HG02884 (cell line): Measurements from ENCODE around the gene ENAH.
"Not testable (repeated sequence)": the region's sequence is repeated elsewhere in the genome, so short reads cannot be mapped to it uniquely, and the experiment has no call there.

ENCODE experiments used
- ATAC-seq: cut with Tn5 transposase; IDR thresholded peaks from one replicate; pipeline ENCODE4 v1.9.1; 2021; ENCODE audit warnings: mild to moderate bottlenecking, moderate library complexity; ENCODE audit not compliant: unreplicated experiment

ENAH gene

GRCh38 chr1:225651376-225651871 is 1.5 kb downstream of the ENAH start:
- no peak for ATAC-seq

GRCh38 chr1:225650179-225650578 is 2.7 kb downstream of the ENAH start:
- no peak for ATAC-seq

- ATAC-seq: no peak
Measured at GRCh38 chr1:225645194-225645895, 7.6 kb downstream of the ENAH start.

GRCh38 chr1:225644666-225645065 is 8.3 kb downstream of the ENAH start:
- ATAC-seq: no peak

- ATAC-seq: no peak
Measured at GRCh38 chr1:225642177-225642576, 10.7 kb downstream of the ENAH start.

- no peak for ATAC-seq
Measured at GRCh38 chr1:225638853-225639252, 14.1 kb downstream of the ENAH start.

GRCh38 chr1:225637651-225638199 is 15.2 kb downstream of the ENAH start:
- no peak for ATAC-seq

GRCh38 chr1:225636992-225637391 is 15.9 kb downstream of the ENAH start:
- not testable (repeated sequence) for ATAC-seq

GRCh38 chr1:225635649-225636048 is 17.3 kb downstream of the ENAH start:
- no peak for ATAC-seq

GRCh38 chr1:225632836-225633235 is 20.1 kb downstream of the ENAH start:
- ATAC-seq: not testable (repeated sequence)

GRCh38 chr1:225631021-225631663 is 21.8 kb downstream of the ENAH start:
- no peak for ATAC-seq

- no peak for ATAC-seq
Measured at GRCh38 chr1:225629483-225629882, 23.4 kb downstream of the ENAH start.

- not testable (repeated sequence) for ATAC-seq
Measured at GRCh38 chr1:225628794-225629193, 24.1 kb downstream of the ENAH start.

- ATAC-seq: no peak
Measured at GRCh38 chr1:225627304-225627947, 25.5 kb downstream of the ENAH start.

GRCh38 chr1:225626698-225627097 is 26.2 kb downstream of the ENAH start:
- no peak for ATAC-seq

- no peak for ATAC-seq
Measured at GRCh38 chr1:225617956-225618355, 35.0 kb downstream of the ENAH start.

- ATAC-seq: no peak
Measured at GRCh38 chr1:225617479-225617878, 35.4 kb downstream of the ENAH start.

GRCh38 chr1:225615403-225615790 is 37.5 kb downstream of the ENAH start:
- not testable (repeated sequence) for ATAC-seq

- ATAC-seq: no peak
Measured at GRCh38 chr1:225613006-225613405, 39.9 kb downstream of the ENAH start.

- ATAC-seq: no peak
Measured at GRCh38 chr1:225612287-225612686, 40.6 kb downstream of the ENAH start.

- ATAC-seq: no peak
Measured at GRCh38 chr1:225611537-225612223, 41.2 kb downstream of the ENAH start.
